Stomach (tissue), 9 donors: ENCODE measurements around the gene HIGD1B. TPM values are rescaled to one million over a fixed set of nuclear protein-coding genes. Genes with fewer than 3 reads are reported as not detected.

ENCODE experiments used
- DNase-seq, 2 donors: peaks; one replicate each; pipeline versions ENCODE4 v3.0.0 to v3.0.0-alpha.2; 2013 to 2019
- H3K27ac ChIP-seq, 5 donors: fragments of 200-600 bp in 4 of 5; sonication (generic) in 4 of 5; one replicate each; pipeline ENCODE4 v1.5.1; 2013 to 2019; ENCODE audit warnings: mild to moderate bottlenecking in 1 of 5, moderate library complexity in 1 of 5
- H3K27me3 ChIP-seq, 3 donors: fragments of 200-600 bp; sonication (generic); one replicate each; pipeline ENCODE4 v1.5.1; 2017 to 2019; ENCODE audit warnings: mixed run types in 1 of 3
- H3K36me3 ChIP-seq, 4 donors: fragments of 200-600 bp; sonication (generic); 1 replicate in 3 of 4; 2 replicates in 1 of 4; pipeline ENCODE4 v1.5.1; 2016 to 2019
- H3K4me1 ChIP-seq, 4 donors: fragments of 200-600 bp; sonication (generic); one replicate each; pipeline ENCODE4 v1.5.1; 2016 to 2019
- H3K4me3 ChIP-seq, 4 donors: fragments of 200-600 bp; sonication (generic) in 3 of 4; one replicate each; pipeline ENCODE4 v1.5.1; 2016 to 2019; ENCODE audit warnings: mild to moderate bottlenecking in 1 of 4
- H3K9me3 ChIP-seq, 4 donors: fragments of 200-600 bp; sonication (generic); one replicate each; pipeline ENCODE4 v1.5.1; 2016 to 2019
- EP300 ChIP-seq: sonication (generic); formaldehyde crosslinking; IDR thresholded peaks from one replicate; pipeline ENCODE4 v1.6.1; 2017; ENCODE audit warnings: antibody characterized with exemption
- POLR2A ChIP-seq, 4 donors: fragments of 450-650 bp; IDR thresholded peaks; one replicate each; pipeline ENCODE4 v1.6.1; 2016; ENCODE audit warnings: antibody characterized with exemption in 4 of 4, control low read depth in 2 of 4, mild to moderate bottlenecking in 1 of 4, moderate library complexity in 1 of 4
- POLR2AphosphoS5 ChIP-seq, 3 donors: sonication (generic); formaldehyde crosslinking; IDR thresholded peaks; one replicate each; pipeline ENCODE4 v1.6.1; 2016; ENCODE audit warnings: antibody characterized with exemption in 3 of 3
- WGBS, 5 donors: extraction: QIAGEN DNeasy Blood & Tissue Kit in 3 of 5; methylation state at CpG; one replicate each; pipeline versions ENCODE4 v1.1.5 to v1.1.7; 2013 to 2018; 5-methylcytosine and 5-hydroxymethylcytosine counted together
- intact Hi-C: fragments of 100-400 bp; cut with DNase I; formaldehyde crosslinking; loops from one replicate; pipeline ENCODE4 v1.15.1; 2023; ENCODE audit warnings: low total_unique reads
- polyA plus RNA-seq, 3 donors: library from polyadenylated mRNA; stranded (reverse); fragments of 200-250 nt; gene quantifications; one replicate each; pipeline ENCODE4 v1.2.3, GENCODE V29; 2013
- total RNA-seq, 5 donors: library from RNA; depleted of rRNA; stranded (reverse); fragments of >200 nt; gene quantifications; one replicate each; pipeline versions ENCODE4 v1.1.0 to v1.2.3, GENCODE V29; 2014 to 2016
- TF ChIP-seq, protein P1 (sequence below), 7 experiments: fragments of 450-650 bp in 4 of 7; fragments of 200-600 bp in 3 of 7; sonication (generic) in 3 of 7; IDR thresholded peaks; one replicate each; pipeline ENCODE4 v1.5.1; 2016 to 2019; ENCODE audit warnings: antibody characterized with exemption in 7 of 7, control low read depth in 2 of 7, mild to moderate bottlenecking in 1 of 7
- donor health status: healthy with polysubstance abuse.
- donor health status: Bipolar disorder and iron deficiency.
- donor health status: healthy.

The HIGD1B gene
- total and polyA plus RNA-seq, 8 donors = 0.92 to 5.4 (median 2.3) TPM; not detected in 4

DNA sequence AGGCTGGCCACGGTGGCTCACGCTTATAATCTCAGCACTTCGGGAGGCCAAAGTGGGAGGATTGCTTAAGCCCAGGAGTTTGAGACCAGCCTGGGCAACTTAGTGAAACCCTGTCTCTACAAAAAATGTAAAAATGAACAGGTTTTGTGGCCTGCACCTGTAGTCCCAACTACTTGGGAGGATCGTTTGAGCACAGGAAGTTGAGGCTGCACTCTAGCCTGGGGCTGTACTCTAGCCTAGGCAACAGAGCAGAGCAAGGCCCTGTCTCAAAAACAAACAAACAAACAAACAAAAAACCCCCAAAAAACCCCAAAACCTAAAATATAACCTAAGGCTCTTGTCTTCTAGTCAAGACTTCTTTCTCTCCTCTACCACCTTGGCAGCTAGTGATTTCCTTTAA, 7.4 kb upstream of the HIGD1B start:
- TF ChIP-seq POLR2AphosphoS5 (IDR thresholded peaks at IDR 0.05) (no peak), POLR2A (IDR thresholded peaks at IDR 0.05) (no peak), EP300 (no peak)
- TF ChIP-seq, protein P1, sequence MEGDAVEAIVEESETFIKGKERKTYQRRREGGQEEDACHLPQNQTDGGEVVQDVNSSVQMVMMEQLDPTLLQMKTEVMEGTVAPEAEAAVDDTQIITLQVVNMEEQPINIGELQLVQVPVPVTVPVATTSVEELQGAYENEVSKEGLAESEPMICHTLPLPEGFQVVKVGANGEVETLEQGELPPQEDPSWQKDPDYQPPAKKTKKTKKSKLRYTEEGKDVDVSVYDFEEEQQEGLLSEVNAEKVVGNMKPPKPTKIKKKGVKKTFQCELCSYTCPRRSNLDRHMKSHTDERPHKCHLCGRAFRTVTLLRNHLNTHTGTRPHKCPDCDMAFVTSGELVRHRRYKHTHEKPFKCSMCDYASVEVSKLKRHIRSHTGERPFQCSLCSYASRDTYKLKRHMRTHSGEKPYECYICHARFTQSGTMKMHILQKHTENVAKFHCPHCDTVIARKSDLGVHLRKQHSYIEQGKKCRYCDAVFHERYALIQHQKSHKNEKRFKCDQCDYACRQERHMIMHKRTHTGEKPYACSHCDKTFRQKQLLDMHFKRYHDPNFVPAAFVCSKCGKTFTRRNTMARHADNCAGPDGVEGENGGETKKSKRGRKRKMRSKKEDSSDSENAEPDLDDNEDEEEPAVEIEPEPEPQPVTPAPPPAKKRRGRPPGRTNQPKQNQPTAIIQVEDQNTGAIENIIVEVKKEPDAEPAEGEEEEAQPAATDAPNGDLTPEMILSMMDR (IDR thresholded peaks at IDR 0.05) = no peak
- intact Hi-C loops = no loop called here
- WGBS, 5 donors = 83 to 86% (median 85%) methylated on average over 4 of the region's 4 CpGs
- DNase-seq = no peak
- no peak overlapping the region for H3K4me3 ChIP-seq
- no peaks in the 10 kb centered on the region for H3K36me3 ChIP-seq
- no peaks in the 10 kb centered on the region for H3K9me3 ChIP-seq
- peaks cover 0 to 13% (median 0%) of the 10 kb centered on the region in 4 donors for H3K4me1 ChIP-seq
- H3K27me3 ChIP-seq = peaks cover 0 to 6% (median 0%) of the 10 kb centered on the region in 3 donors
- H3K27ac ChIP-seq = no peak overlapping the region

- WGBS, 5 donors = 57 to 80% (median 69%) methylated on average over 3 of the region's 3 CpGs
- Histone ChIP-seq H3K27ac (no peak overlapping the region), H3K36me3 (no peaks in the 10 kb centered on the region), H3K27me3 (peaks cover 0 to 6% (median 0%) of the 10 kb centered on the region in 3 donors), H3K9me3 (no peaks in the 10 kb centered on the region), H3K4me3 (no peak overlapping the region), H3K4me1 (peaks cover 0 to 13% (median 0%) of the 10 kb centered on the region in 4 donors)
- DNase-seq = peak in 1 of 2 donors; percentile 28
- TF ChIP-seq POLR2A (IDR thresholded peaks at IDR 0.05) = no peak
- TF ChIP-seq POLR2AphosphoS5 (IDR thresholded peaks at IDR 0.05) = no peak
- TF ChIP-seq EP300 = no peak
- TF ChIP-seq, protein P1 (IDR thresholded peaks at IDR 0.05) = no peak
- intact Hi-C loops = no loop called here
Observed at GRCh38 chr17:44840936-44841335, 6.7 kb upstream of the HIGD1B start.

- Histone ChIP-seq H3K4me3 (no peak overlapping the region), H3K4me1 (peaks cover 0 to 13% (median 0%) of the 10 kb centered on the region in 4 donors), H3K9me3 (no peaks in the 10 kb centered on the region), H3K27ac (peak overlapping the region in 3 of 5 donors; percentile 3 to 10 (median 8)), H3K27me3 (peaks cover 0 to 6% (median 0%) of the 10 kb centered on the region in 3 donors), H3K36me3 (no peaks in the 10 kb centered on the region)
- WGBS, 5 donors = 43 to 53% (median 48%) methylated on average over 5 of the region's 5 CpGs
- intact Hi-C loops = no loop called here
- peak in 1 of 2 donors; percentile 71 for DNase-seq
- TF ChIP-seq POLR2AphosphoS5 (IDR thresholded peaks at IDR 0.05) = no peak
- TF ChIP-seq, protein P1 (IDR thresholded peaks at IDR 0.05) = no peak
- no peak for TF ChIP-seq EP300
- no peak for TF ChIP-seq POLR2A (IDR thresholded peaks at IDR 0.05)
Observed at GRCh38 chr17:44842748-44843147, 4.9 kb upstream of the HIGD1B start.

- H3K27me3 ChIP-seq = no peaks in the 10 kb centered on the region
- DNase-seq = peak in 1 of 2 donors; percentile 47
- no peak overlapping the region for H3K4me3 ChIP-seq
- H3K4me1 ChIP-seq = peaks cover 0 to 13% (median 0%) of the 10 kb centered on the region in 4 donors
- H3K27ac ChIP-seq = peak overlapping the region in 1 of 5 donors; percentile 42
- WGBS, 5 donors = 36 to 61% (median 50%) methylated on average over 1 of the region's 1 CpG
- intact Hi-C loops = no loop called here
- H3K9me3 ChIP-seq = no peaks in the 10 kb centered on the region
- H3K36me3 ChIP-seq = peaks cover 0 to 6% (median 3%) of the 10 kb centered on the region in 4 donors
- no peak for TF ChIP-seq POLR2A (IDR thresholded peaks at IDR 0.05)
- TF ChIP-seq POLR2AphosphoS5 (IDR thresholded peaks at IDR 0.05) = no peak
- TF ChIP-seq, protein P1 (IDR thresholded peaks at IDR 0.05) = no peak
- TF ChIP-seq EP300 = no peak
Observed at GRCh38 chr17:44844390-44844830, 3.3 kb upstream of the HIGD1B start.
